ENCODE measurements around the gene CENPI.

GRCh38 chrX:101117701-101118100, 19.7 kb downstream of the CENPI start:
- no peak for TF ChIP-seq POLR2A (IDR thresholded peaks at IDR 0.05)
- TF ChIP-seq CTCF (IDR thresholded peaks at IDR 0.05): no peak

All from body of pancreas (tissue), 4 donors.